ENCODE results near the gene QRSL1.

- TF ChIP-seq CTCF (IDR thresholded peaks at IDR 0.05) (no peak), POLR2A (IDR thresholded peaks at IDR 0.05) (no peak)
These were observed 86.5 kb downstream of the QRSL1 start for GRCh38 chr6:106715922-106716321.
